IPS-20b (cell line): Measurements from ENCODE around the gene KIF1A.

Experiments used
- H3K27ac ChIP-seq: one replicate; pipeline ENCODE4 v1.5.1; 2013; ENCODE audit warnings: low read length
- H3K27me3 ChIP-seq: 2 replicates; pipeline ENCODE4 v1.6.1; 2013; ENCODE audit warnings: mild to moderate bottlenecking, low read length, inconsistent platforms; ENCODE audit not compliant: insufficient read depth
- H3K36me3 ChIP-seq: 2 replicates; pipeline ENCODE4 v1.6.1; 2013; ENCODE audit warnings: low read depth, mild to moderate bottlenecking, inconsistent platforms, low read length, moderate library complexity; ENCODE audit not compliant: insufficient read depth
- H3K4me1 ChIP-seq: 2 replicates; pipeline ENCODE4 v1.6.1; 2013; ENCODE audit warnings: mild to moderate bottlenecking, control low read depth, inconsistent platforms, low read length, moderate library complexity; ENCODE audit not compliant: insufficient read depth
- H3K4me3 ChIP-seq: 2 replicates; pipeline ENCODE4 v1.5.1; 2013; ENCODE audit warnings: mild to moderate bottlenecking, low read length, inconsistent platforms
- H3K9ac ChIP-seq: 2 replicates; pipeline ENCODE4 v1.6.1; 2013; ENCODE audit warnings: low read depth, mild to moderate bottlenecking, inconsistent platforms, low read length, moderate library complexity
- H3K9me3 ChIP-seq: 2 replicates; pipeline ENCODE4 v1.6.1; 2013; ENCODE audit warnings: mild to moderate bottlenecking, low read depth, low read length, inconsistent platforms; ENCODE audit not compliant: insufficient read depth

Gene KIF1A

GRCh38 chr2:240786871-240787311 lies 33.1 kb downstream of the KIF1A start:
- no peaks in the 10 kb centered on the region for H3K27me3 ChIP-seq
- peaks cover 85% of the 10 kb centered on the region for H3K36me3 ChIP-seq
- H3K27ac ChIP-seq: no peak overlapping the region
- H3K4me1 ChIP-seq: no peaks in the 10 kb centered on the region
- H3K9ac ChIP-seq: no peak overlapping the region
- H3K9me3 ChIP-seq: no peaks in the 10 kb centered on the region
- no peak overlapping the region for H3K4me3 ChIP-seq

- H3K9ac ChIP-seq: no peak overlapping the region
- H3K27me3 ChIP-seq: no peaks in the 10 kb centered on the region
- no peaks in the 10 kb centered on the region for H3K4me1 ChIP-seq
- no peak overlapping the region for H3K27ac ChIP-seq
- H3K4me3 ChIP-seq: no peak overlapping the region
- no peaks in the 10 kb centered on the region for H3K9me3 ChIP-seq
- H3K36me3 ChIP-seq: peaks cover 90% of the 10 kb centered on the region
These were observed 33.6 kb downstream of the KIF1A start for GRCh38 chr2:240786355-240786841.

- no peaks in the 10 kb centered on the region for H3K9me3 ChIP-seq
- H3K4me1 ChIP-seq: no peaks in the 10 kb centered on the region
- no peaks in the 10 kb centered on the region for H3K27me3 ChIP-seq
- H3K9ac ChIP-seq: no peak overlapping the region
- no peak overlapping the region for H3K27ac ChIP-seq
- H3K36me3 ChIP-seq: peaks cover 88% of the 10 kb centered on the region
- H3K4me3 ChIP-seq: no peak overlapping the region
These were observed 34.3 kb downstream of the KIF1A start for GRCh38 chr2:240785424-240786335.

GRCh38 chr2:240784629-240785423 lies 35.2 kb downstream of the KIF1A start:
- H3K9ac ChIP-seq: no peak overlapping the region
- no peaks in the 10 kb centered on the region for H3K9me3 ChIP-seq
- no peaks in the 10 kb centered on the region for H3K27me3 ChIP-seq
- peaks cover 79% of the 10 kb centered on the region for H3K36me3 ChIP-seq
- H3K27ac ChIP-seq: no peak overlapping the region
- H3K4me1 ChIP-seq: no peaks in the 10 kb centered on the region
- no peak overlapping the region for H3K4me3 ChIP-seq

GRCh38 chr2:240783819-240784621 lies 36.0 kb downstream of the KIF1A start:
- Histone ChIP-seq H3K4me1 (no peaks in the 10 kb centered on the region), H3K36me3 (peaks cover 72% of the 10 kb centered on the region), H3K27ac (no peak overlapping the region), H3K9ac (no peak overlapping the region), H3K4me3 (no peak overlapping the region), H3K27me3 (no peaks in the 10 kb centered on the region), H3K9me3 (no peaks in the 10 kb centered on the region)

GRCh38 chr2:240782886-240783818 lies 36.9 kb downstream of the KIF1A start:
- H3K9me3 ChIP-seq: no peaks in the 10 kb centered on the region
- no peak overlapping the region for H3K27ac ChIP-seq
- H3K9ac ChIP-seq: no peak overlapping the region
- no peaks in the 10 kb centered on the region for H3K4me1 ChIP-seq
- H3K4me3 ChIP-seq: no peak overlapping the region
- H3K27me3 ChIP-seq: no peaks in the 10 kb centered on the region
- H3K36me3 ChIP-seq: peaks cover 65% of the 10 kb centered on the region

GRCh38 chr2:240782221-240782885 lies 37.7 kb downstream of the KIF1A start:
- Histone ChIP-seq H3K4me3 (no peak overlapping the region), H3K27me3 (no peaks in the 10 kb centered on the region)

GRCh38 chr2:240781471-240782220 lies 38.4 kb downstream of the KIF1A start:
- no peak overlapping the region for H3K27ac ChIP-seq
- no peaks in the 10 kb centered on the region for H3K27me3 ChIP-seq
- H3K9ac ChIP-seq: no peak overlapping the region
- H3K4me3 ChIP-seq: no peak overlapping the region
- H3K9me3 ChIP-seq: no peaks in the 10 kb centered on the region
- no peaks in the 10 kb centered on the region for H3K4me1 ChIP-seq
- H3K36me3 ChIP-seq: peaks cover 57% of the 10 kb centered on the region

More at GRCh38 chr2:240782221-240782885, 37.7 kb downstream of the KIF1A start:
- peaks cover 62% of the 10 kb centered on the region for H3K36me3 ChIP-seq
- no peaks in the 10 kb centered on the region for H3K4me1 ChIP-seq
- H3K9me3 ChIP-seq: no peaks in the 10 kb centered on the region
- no peak overlapping the region for H3K27ac ChIP-seq
- no peak overlapping the region for H3K9ac ChIP-seq

GRCh38 chr2:240780023-240780700 lies 39.9 kb downstream of the KIF1A start:
- Histone ChIP-seq H3K9me3 (no peaks in the 10 kb centered on the region), H3K9ac (no peak overlapping the region), H3K27ac (no peak overlapping the region), H3K4me3 (no peak overlapping the region), H3K27me3 (no peaks in the 10 kb centered on the region), H3K4me1 (no peaks in the 10 kb centered on the region), H3K36me3 (peaks cover 57% of the 10 kb centered on the region)
